H9 (cell line): ENCODE measurements around the gene HES3. TPM values are rescaled to one million over a fixed set of nuclear protein-coding genes. Genes with fewer than 3 reads are reported as not detected.

Experiments used
- DNase-seq: peaks from one replicate; pipeline ENCODE4 v3.0.0-alpha.2; 2017
- H2AFZ ChIP-seq: one replicate; pipeline ENCODE4 v1.6.1; 2013; ENCODE audit warnings: mild to moderate bottlenecking, low read length, control low read depth, moderate library complexity
- H2AK5ac ChIP-seq: 2 replicates; pipeline ENCODE4 v1.6.1; 2013; ENCODE audit warnings: low read length, control low read depth, mixed read lengths; ENCODE audit not compliant: insufficient read length
- H2BK120ac ChIP-seq: one replicate; pipeline ENCODE4 v1.6.1; 2013; ENCODE audit warnings: low read depth, mild to moderate bottlenecking, low read length, control low read depth, inconsistent platforms; ENCODE audit not compliant: poor library complexity, severe bottlenecking
- H2BK12ac ChIP-seq: 2 replicates; pipeline ENCODE4 v1.6.1; 2013; ENCODE audit warnings: low read length, control low read depth, mixed read lengths, low read depth; ENCODE audit not compliant: insufficient read length
- H2BK15ac ChIP-seq: 2 replicates; pipeline ENCODE4 v1.6.1; 2013; ENCODE audit warnings: low read depth, low read length, control low read depth
- H2BK20ac ChIP-seq: one replicate; pipeline ENCODE4 v1.6.1; 2013; ENCODE audit warnings: low read depth, mild to moderate bottlenecking, low read length, control low read depth, inconsistent platforms; ENCODE audit not compliant: poor library complexity, severe bottlenecking
- H2BK5ac ChIP-seq: 2 replicates; pipeline ENCODE4 v1.6.1; 2013; ENCODE audit warnings: low read length, control low read depth, mixed read lengths; ENCODE audit not compliant: insufficient read length
- H3K14ac ChIP-seq: 2 replicates; pipeline ENCODE4 v1.6.1; 2013; ENCODE audit warnings: low read length, control low read depth; ENCODE audit not compliant: insufficient read depth
- H3K18ac ChIP-seq: 2 replicates; pipeline ENCODE4 v1.6.1; 2013; ENCODE audit warnings: low read depth, mild to moderate bottlenecking, mixed read lengths, low read length, control low read depth; ENCODE audit not compliant: insufficient read length
- H3K23ac ChIP-seq: 2 replicates; pipeline ENCODE4 v1.6.1; 2013; ENCODE audit warnings: low read length, control low read depth, mixed read lengths, low read depth; ENCODE audit not compliant: insufficient read length
- H3K23me2 ChIP-seq: 2 replicates; pipeline ENCODE4 v1.6.1; 2013; ENCODE audit warnings: low read depth, mild to moderate bottlenecking, mixed read lengths, low read length, control low read depth; ENCODE audit not compliant: insufficient read length, poor library complexity, severe bottlenecking
- H3K27ac ChIP-seq: 2 replicates; pipeline ENCODE4 v1.5.1; 2013; ENCODE audit warnings: low read length, control low read depth, mixed read lengths, low read depth; ENCODE audit not compliant: insufficient read length
- H3K27me3 ChIP-seq: 2 replicates; pipeline ENCODE4 v1.6.1; 2013; ENCODE audit warnings: low read length, control low read depth, inconsistent platforms; ENCODE audit not compliant: insufficient read depth
- H3K4ac ChIP-seq: 2 replicates; pipeline ENCODE4 v1.6.1; 2013; ENCODE audit warnings: low read depth, mild to moderate bottlenecking, control low read depth, inconsistent platforms, low read length, moderate library complexity
- H3K4me1 ChIP-seq: 2 replicates; pipeline ENCODE4 v1.6.1; 2013; ENCODE audit warnings: low read length, control low read depth, inconsistent platforms; ENCODE audit not compliant: insufficient read depth
- H3K4me2 ChIP-seq: 2 replicates; pipeline ENCODE4 v1.6.1; 2013; ENCODE audit warnings: low read length, control low read depth, mixed read lengths; ENCODE audit not compliant: insufficient read length, insufficient read depth
- H3K56ac ChIP-seq: 2 replicates; pipeline ENCODE4 v1.6.1; 2013; ENCODE audit warnings: low read depth, mild to moderate bottlenecking, mixed read lengths, low read length, control low read depth; ENCODE audit not compliant: insufficient read length
- H3K79me1 ChIP-seq: 2 replicates; pipeline ENCODE4 v1.6.1; 2013; ENCODE audit warnings: low read depth, mild to moderate bottlenecking, moderate library complexity, low read length, control low read depth, inconsistent platforms; ENCODE audit not compliant: insufficient read depth, poor library complexity, severe bottlenecking
- H3K79me2 ChIP-seq: 2 replicates; pipeline ENCODE4 v1.6.1; 2013; ENCODE audit warnings: low read length, control low read depth, inconsistent platforms; ENCODE audit not compliant: insufficient read depth
- H3K9ac ChIP-seq: 2 replicates; pipeline ENCODE4 v1.6.1; 2013; ENCODE audit warnings: low read length, control low read depth, mixed read lengths; ENCODE audit not compliant: insufficient read length; ENCODE audit errors: extremely low read depth
- H3K9me3 ChIP-seq: one replicate; pipeline ENCODE4 v1.6.1; 2013; ENCODE audit warnings: low read depth, low read length, inconsistent platforms; ENCODE audit not compliant: control insufficient read depth
- H3T11ph ChIP-seq: one replicate; pipeline ENCODE4 v1.6.1; 2013; ENCODE audit warnings: mild to moderate bottlenecking, low read length, control low read depth, inconsistent platforms
- H4K20me1 ChIP-seq: one replicate; pipeline ENCODE4 v1.6.1; 2013; ENCODE audit not compliant: control insufficient read depth, insufficient read length, insufficient read depth
- H4K5ac ChIP-seq: 2 replicates; pipeline ENCODE4 v1.6.1; 2013; ENCODE audit warnings: low read depth, mild to moderate bottlenecking, mixed read lengths, low read length, control low read depth; ENCODE audit not compliant: insufficient read length
- H4K8ac ChIP-seq: replicated peaks from 2 replicates; pipeline ENCODE4 v1.6.1; 2013; ENCODE audit warnings: low read length, control low read depth, mixed read lengths, low read depth; ENCODE audit not compliant: insufficient read length
- H4K91ac ChIP-seq: 2 replicates; pipeline ENCODE4 v1.6.1; 2013; ENCODE audit warnings: low read depth, mild to moderate bottlenecking, moderate library complexity, mixed read lengths, low read length, control low read depth; ENCODE audit not compliant: insufficient read length
- H3K27ac Mint-ChIP-seq, 3 experiments: 2 replicates in 2 of 3; 3 replicates in 1 of 3; pipeline ENCODE4 v1.8.0; 2020 to 2021; ENCODE audit warnings: mixed read lengths in 3 of 3, mild to moderate bottlenecking in 1 of 3, moderate library complexity in 1 of 3
- H3K27me3 Mint-ChIP-seq: 2 replicates; pipeline ENCODE4 v1.8.0; 2021; ENCODE audit warnings: low read depth, mild to moderate bottlenecking, moderate library complexity, mixed read lengths
- H3K36me3 Mint-ChIP-seq, 3 experiments: 2 replicates in 2 of 3; 3 replicates in 1 of 3; pipeline ENCODE4 v1.8.0; 2020 to 2021; ENCODE audit warnings: low read depth in 3 of 3, mixed read lengths in 3 of 3; ENCODE audit not compliant: insufficient read depth in 1 of 3
- H3K4me1 Mint-ChIP-seq, 2 experiments: 2 replicates each; pipeline ENCODE4 v1.8.0; 2020; ENCODE audit warnings: mixed read lengths in 2 of 2
- H3K4me3 Mint-ChIP-seq, 2 experiments: 2 replicates in 1 of 2; 3 replicates in 1 of 2; pipeline ENCODE4 v1.8.0; 2020 to 2021; ENCODE audit warnings: mild to moderate bottlenecking in 2 of 2, mixed read lengths in 2 of 2, moderate library complexity in 1 of 2
- H3K9me3 Mint-ChIP-seq, 2 experiments: 2 replicates in 1 of 2; 3 replicates in 1 of 2; pipeline ENCODE4 v1.8.0; 2020; ENCODE audit warnings: mild to moderate bottlenecking in 2 of 2, mixed read lengths in 2 of 2, moderate library complexity in 1 of 2
- WGBS: extraction: QIAGEN DNeasy Blood & Tissue Kit; methylation state at CpG from one replicate; pipeline ENCODE4 v1.1.7; 2013; ENCODE audit warnings: missing lambda C conversion rate, low lambda C conversion rate, mixed read lengths; ENCODE audit not compliant: insufficient read length; ENCODE audit errors: extremely low coverage; 5-methylcytosine and 5-hydroxymethylcytosine counted together
- total RNA-seq: library from RNA; stranded (reverse); gene quantifications from 2 replicates; pipeline ENCODE4 v1.2.1, GENCODE V29; 2021
- TF ChIP-seq, protein P1 (sequence below): fragments of 200-600 bp; sonication (generic); conservative IDR thresholded peaks from 3 replicates; pipeline ENCODE4 v1.8.0; 2021; ENCODE audit warnings: antibody characterized with exemption, mild to moderate bottlenecking

HES3 gene
- total RNA-seq, 1 experiment from 2014 or later: 89.9 TPM

DNA sequence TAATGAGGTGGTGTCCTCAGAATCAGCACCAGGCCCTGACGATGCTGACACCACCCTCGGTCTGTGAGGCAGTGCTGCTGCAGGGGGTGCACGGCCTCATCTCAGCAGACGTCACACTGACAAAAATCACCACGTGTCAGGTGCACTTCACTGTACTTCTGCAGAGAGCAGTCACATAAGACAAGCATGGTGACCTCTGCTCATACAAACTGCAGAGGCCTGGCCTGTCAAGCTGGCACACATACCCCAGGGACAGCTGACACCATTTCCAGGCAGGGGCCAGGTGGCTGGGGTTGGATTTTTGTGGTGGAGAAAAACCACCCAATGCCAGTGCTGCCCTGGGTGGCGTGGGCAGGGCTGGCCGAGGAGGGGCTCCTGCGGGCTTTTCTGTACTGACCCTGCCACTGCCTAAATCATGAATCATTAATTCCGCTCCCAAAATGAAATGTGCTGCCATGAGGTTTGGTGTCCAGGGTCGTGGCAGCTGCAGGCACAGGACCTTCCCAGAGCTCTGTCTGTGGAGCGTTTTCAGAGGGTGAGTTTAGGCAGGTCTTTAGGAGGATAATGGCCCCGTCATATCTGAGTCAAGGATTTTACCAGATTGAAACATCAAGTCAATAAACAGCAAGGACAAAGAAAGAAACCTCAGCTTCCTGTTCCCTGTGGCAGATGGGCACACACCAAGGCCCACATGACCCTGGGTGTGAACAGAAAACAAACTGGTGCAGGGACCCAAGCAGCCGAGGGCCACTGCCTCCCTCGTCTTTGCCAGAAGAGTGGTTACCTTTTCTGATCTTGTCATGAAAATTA lies 50.3 kb downstream of the HES3 start:
- Histone ChIP-seq H3K4me2 (no peak overlapping the region), H3K79me1 (no peaks in the 10 kb centered on the region), H2AFZ (no peak overlapping the region), H3K9ac (no peak overlapping the region), H3K18ac (no peak overlapping the region), H3K14ac (no peak overlapping the region), H4K8ac (no peak overlapping the region), H2BK12ac (no peak overlapping the region), H3K56ac (no peak overlapping the region), H2BK5ac (no peak overlapping the region), H3K79me2 (no peaks in the 10 kb centered on the region), H3K4me1 (no peaks in the 10 kb centered on the region), H4K91ac (no peak overlapping the region), H3K23me2 (no peaks in the 10 kb centered on the region), H3K27ac (no peak overlapping the region), H3T11ph (no peak overlapping the region), H3K9me3 (no peaks in the 10 kb centered on the region), H4K20me1 (no peaks in the 10 kb centered on the region), H3K23ac (no peak overlapping the region), H2BK15ac (no peak overlapping the region), H3K4ac (no peak overlapping the region), H2BK20ac (no peak overlapping the region), H3K27me3 (no peaks in the 10 kb centered on the region), H2BK120ac (no peak overlapping the region), H2AK5ac (no peak overlapping the region), H4K5ac (no peak overlapping the region)
- Mint-ChIP-seq H3K27ac (peak overlapping the region in 1 of 3 experiments; percentile 73; a peak in 3 of 7 replicates), H3K9me3 (no peaks in the 10 kb centered on the region), H3K36me3 (peaks cover 15 to 28% (median 27%) of the 10 kb centered on the region in 3 experiments; a peak in 6 of 7 replicates), H3K27me3 (no peaks in the 10 kb centered on the region; the same call in 1 of the 2 replicates), H3K4me3 (no peak overlapping the region), H3K4me1 (no peaks in the 10 kb centered on the region)
- TF ChIP-seq, protein P1, sequence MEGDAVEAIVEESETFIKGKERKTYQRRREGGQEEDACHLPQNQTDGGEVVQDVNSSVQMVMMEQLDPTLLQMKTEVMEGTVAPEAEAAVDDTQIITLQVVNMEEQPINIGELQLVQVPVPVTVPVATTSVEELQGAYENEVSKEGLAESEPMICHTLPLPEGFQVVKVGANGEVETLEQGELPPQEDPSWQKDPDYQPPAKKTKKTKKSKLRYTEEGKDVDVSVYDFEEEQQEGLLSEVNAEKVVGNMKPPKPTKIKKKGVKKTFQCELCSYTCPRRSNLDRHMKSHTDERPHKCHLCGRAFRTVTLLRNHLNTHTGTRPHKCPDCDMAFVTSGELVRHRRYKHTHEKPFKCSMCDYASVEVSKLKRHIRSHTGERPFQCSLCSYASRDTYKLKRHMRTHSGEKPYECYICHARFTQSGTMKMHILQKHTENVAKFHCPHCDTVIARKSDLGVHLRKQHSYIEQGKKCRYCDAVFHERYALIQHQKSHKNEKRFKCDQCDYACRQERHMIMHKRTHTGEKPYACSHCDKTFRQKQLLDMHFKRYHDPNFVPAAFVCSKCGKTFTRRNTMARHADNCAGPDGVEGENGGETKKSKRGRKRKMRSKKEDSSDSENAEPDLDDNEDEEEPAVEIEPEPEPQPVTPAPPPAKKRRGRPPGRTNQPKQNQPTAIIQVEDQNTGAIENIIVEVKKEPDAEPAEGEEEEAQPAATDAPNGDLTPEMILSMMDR: no peak
- no peak for DNase-seq
- no CpG with 5 or more reads among the region's 14 CpGs for WGBS
